ENCODE data around the gene DUSP28.

Gene DUSP28

DNA sequence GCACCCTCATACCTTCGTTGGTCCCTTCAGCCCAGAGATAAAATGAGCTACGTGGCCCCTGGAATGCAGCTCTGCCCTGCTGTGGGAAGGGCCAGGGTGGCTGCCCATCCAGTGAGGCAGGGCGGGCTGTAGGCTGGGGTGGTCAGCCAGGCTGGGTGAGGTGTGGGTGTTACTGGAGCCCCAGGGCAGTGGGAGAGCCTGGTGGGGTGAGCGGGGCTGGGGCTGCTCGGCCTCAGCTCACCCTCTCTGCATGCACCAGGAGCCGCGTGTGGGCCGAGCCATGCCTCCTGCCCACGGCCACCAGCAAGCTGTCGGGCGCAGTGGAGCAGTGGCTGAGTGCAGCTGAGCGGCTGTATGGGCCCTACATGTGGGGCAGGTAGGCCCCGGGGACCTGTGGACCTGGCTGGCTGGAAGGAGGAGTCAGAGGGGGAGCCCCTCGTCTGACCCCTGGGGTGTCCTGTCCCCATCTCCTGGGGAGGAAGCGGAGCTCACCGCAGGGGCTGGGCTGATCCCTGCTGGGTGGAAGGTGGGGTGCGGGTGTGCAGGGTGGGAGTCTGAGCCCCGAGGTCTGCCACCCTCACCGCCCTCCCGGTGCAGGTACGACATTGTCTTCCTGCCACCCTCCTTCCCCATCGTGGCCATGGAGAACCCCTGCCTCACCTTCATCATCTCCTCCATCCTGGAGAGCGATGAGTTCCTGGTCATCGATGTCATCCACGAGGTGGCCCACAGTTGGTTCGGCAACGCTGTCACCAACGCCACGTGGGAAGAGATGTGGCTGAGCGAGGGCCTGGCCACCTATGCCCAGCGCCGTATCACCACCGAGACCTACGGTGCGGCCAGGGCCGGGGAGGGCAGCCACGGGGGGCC, 13.6 kb downstream of the DUSP28 start:
- DNase-seq: no peak

GRCh38 chr2:240574386-240575100, 14.4 kb downstream of the DUSP28 start:
- DNase-seq: no peak

DNA sequence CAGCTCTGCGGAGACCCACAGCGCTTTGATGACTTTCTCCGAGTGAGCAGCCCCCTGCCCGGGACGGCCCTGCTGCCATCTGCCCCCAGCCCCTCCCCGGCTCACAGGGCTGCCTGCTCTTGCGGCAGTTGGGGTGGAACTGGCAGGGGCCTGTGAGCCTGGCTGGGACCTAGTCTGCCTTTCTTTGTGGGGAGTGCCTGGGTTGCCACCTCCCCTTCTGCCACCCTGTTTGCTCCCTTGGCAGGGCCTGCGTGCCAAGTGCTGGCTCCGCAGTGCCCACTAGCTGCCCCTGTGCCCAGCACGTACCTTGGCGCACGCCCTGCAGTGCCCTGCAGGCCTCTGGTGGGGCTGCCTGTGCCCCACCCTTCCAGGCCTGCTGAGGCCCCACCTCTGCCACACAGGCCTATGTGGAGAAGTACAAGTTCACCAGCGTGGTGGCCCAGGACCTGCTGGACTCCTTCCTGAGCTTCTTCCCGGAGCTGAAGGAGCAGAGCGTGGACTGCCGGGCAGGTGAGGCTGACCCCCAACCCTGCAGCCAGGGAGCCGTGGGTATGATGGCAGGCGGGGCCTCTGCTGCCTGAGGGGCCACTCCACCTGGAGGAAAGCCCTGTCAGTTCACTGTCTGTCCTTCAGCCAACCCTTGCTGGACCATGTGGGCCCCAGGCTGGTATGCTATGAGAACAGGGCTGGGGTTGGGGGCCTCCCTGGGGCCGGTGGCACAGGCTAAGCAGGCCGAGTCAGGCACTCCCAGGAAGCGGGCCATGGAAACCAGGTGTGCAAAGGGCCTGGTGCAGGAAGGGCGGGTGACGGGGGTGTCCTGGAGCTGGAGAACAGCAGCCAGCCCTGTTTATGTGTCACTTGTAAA, 15.2 kb downstream of the DUSP28 start:
- DNase-seq: no peak

DNA sequence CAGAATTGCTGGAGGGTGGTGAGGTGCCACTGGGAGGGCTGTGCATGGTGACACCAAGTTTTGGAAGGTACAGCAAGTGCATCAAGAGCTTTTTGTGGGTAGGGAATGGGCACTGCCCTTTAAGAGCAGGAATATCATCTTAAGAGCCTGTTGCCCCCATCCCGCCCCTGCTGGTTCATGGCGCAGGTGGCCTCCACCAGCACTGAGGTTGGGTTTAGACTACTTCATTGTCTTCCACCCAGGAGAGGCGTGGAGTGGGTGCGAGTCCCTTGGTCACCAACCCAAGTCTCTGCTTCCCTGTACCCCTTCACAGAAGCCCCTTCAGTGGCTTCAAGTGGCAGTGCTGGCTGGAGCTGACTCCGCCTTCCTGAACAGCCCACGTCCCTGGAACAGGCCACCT, 15.9 kb downstream of the DUSP28 start:
- DNase-seq: no peak

DNA sequence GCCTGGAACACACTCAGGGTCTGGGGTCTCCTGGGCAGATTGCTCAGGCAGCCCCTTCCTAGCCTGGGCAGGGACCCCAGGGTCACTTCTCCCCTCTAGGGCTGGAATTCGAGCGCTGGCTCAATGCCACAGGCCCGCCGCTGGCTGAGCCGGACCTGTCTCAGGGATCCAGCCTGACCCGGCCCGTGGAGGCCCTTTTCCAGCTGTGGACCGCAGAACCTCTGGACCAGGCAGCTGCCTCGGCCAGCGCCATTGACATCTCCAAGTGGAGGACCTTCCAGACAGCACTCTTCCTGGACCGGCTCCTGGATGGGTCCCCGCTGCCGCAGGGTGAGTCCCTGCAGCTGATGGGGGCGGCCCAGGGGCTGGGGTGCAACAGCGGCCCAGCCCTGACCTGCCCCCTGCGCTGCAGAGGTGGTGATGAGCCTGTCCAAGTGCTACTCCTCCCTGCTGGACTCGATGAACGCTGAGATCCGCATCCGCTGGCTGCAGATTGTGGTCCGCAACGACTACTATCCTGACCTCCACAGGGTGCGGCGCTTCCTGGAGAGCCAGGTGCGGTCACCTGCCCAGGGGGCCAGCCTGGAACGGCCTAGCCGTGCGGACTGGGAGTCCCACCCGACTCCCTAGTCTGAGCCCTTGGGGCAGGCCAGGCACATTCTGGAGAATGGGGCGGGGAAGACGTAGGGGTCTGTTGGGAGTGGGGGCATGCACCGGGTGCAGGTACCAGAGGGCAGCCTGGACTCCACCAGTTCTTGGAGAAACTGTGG, 16.5 kb downstream of the DUSP28 start:
- DNase-seq: no peak

GRCh38 chr2:240577281-240578109, 17.3 kb downstream of the DUSP28 start:
- no peak for DNase-seq

DNA sequence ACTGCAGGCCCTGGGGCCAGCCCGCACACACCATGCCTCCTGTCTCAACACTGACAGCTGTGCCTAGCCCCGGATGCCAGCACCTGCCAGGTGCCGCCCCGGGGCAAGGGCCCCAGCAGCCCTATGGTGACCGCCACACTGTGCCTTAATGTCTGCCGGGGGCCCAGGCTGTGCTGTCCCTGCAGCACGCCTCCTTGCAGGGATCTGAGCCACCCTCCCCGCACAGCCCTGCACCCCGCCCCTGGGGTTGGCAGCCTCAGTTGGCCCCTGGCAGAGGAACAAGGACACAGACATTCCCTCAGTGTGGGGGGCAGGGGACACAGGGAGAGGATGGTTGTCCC, 17.9 kb downstream of the DUSP28 start:
- DNase-seq: no peak

GRCh38 chr2:240578488-240578887, 18.3 kb downstream of the DUSP28 start:
- no peak for DNase-seq

DNA sequence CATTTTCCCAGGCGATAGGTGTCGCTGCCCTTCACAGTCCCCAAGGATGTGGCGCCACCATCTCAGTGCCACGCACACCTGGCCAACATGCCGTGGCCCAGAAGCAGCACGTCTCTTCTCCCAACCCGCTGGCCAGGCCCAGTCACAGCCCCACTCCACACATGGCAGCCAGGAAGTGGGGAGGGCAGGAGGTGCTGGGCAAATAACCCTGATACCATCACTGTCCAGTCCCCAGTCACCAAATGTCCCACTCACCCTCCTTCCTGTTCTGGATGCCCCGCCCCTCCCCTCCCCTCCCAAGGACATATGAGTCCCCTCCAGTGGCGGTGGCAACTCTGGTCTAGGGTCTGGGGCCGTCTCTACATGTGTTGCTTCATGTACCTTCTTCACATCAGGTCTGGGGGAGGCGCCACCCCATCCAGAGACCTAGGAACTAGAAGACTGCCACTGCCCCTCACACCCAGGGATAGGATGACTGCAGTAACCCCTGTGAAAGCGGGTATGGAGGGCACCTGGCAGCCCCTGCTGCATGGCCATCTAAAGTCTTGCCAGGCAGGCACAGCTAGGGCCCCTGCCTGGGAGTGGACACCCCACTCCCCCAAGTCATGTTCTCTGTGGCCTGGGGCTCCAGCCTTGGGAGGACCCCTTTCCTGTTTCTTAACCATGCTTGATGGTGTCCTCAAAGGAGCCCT, 19.1 kb downstream of the DUSP28 start:
- DNase-seq: no peak

GRCh38 chr2:240579771-240580614, 19.8 kb downstream of the DUSP28 start:
- peak; percentile 72 to 85 for DNase-seq

- no peak for DNase-seq
Measured at GRCh38 chr2:240581811-240582210, 21.7 kb downstream of the DUSP28 start.

- DNase-seq: no peak
Measured at GRCh38 chr2:240582781-240583180, 22.6 kb downstream of the DUSP28 start.

DNA sequence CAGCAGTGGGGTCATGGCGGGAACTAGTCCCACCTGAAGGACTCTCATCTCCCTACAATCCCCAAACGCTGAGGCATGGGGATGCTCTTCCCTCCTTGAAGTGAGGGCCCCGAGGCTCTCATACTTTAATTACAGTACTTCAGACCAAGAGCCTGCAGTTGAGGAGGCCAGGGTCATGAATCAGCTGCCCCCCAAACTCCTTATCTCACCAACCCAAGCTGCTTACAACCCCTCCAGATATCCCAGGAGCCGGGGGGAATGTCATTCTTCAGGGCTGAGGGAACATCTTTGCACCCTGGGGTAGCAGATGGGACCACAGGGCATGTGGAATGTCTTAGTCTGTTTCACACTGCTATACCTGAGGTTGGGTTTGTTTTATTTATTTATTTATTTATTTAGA, 23.6 kb downstream of the DUSP28 start:
- DNase-seq: no peak

GRCh38 chr2:240584486-240585031, 24.4 kb downstream of the DUSP28 start:
- DNase-seq: peak in 1 of 2 donors; percentile 55

GRCh38 chr2:240585101-240585500, 24.9 kb downstream of the DUSP28 start:
- DNase-seq: no peak

DNA sequence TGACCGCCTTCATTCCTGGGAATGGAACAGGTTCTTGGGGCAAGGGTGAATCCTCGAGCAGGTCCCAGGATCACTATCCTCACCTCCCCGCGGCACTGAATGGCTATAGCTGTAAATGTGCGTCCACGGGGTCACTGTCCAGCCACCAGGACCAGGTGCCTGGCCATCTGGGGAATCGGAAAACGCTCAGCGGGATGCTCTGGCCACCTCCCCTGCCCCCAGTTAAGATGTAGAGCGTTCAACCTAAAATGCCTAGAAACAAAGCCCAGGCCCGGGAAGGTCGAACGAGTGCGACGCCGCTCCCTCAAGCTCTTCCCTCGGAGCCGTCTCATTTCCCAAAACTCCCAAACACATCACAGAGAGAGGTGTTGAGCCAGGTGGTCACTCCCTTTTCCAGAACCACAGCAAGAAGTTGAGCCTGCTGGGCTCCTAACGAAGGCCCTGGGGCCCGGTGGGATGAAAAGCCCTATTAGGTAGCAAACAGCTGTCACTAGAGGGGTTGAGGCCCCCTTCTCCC, 25.6 kb downstream of the DUSP28 start:
- DNase-seq: no peak

DNA sequence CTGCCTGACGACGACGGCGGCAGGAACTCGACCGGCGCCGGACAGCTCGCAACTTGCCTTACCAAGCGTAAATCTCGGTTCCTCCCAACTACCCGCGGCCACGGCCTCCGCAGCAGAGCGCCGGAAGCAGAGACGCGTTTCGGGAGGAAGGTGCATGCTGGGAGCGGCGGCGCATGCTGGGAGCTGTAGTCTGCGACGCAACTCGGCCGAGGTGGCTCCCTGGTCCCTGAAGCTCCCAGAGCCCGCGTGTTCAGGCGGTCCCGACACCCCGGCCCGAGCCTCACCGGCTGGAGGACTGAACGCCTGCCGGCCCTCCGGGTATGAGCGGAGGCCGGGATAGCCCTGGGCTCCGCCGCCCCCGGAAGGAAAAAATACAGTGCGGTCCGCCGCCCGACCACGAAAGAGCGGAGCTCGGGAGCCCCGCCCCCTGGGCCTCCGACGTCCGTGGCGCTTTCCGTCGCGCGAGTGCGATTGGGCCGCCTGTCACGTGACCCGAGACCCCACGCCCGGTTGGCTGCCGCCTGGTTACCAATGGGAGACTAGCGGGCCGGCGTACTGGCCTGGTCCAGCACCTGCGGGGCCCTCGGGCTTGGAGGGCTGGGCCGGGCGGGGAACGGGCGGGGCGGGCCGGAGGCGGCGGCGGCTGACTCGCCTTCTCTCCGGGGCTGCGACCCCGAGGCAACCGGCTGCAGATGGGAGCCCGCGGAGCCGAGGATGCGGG, 26.2 kb downstream of the DUSP28 start, which contains the start of gene CAPN10:
Gene CAPN10, plus strand, starts transcription at position 537 of the 721 bp plus-strand sequence. Its CDS starts 178 bp downstream, at position 715.
- DNase-seq: peak; percentile 95
